HL-60 (cell line): ENCODE measurements around the gene TACC2.

Experiments
- DNase-seq, 2 experiments: peaks; one replicate each; pipeline ENCODE4 v3.0.0-alpha.2; 2010 to 2020; ENCODE audit warnings: low read depth in 1 of 2, low spot score in 1 of 2
- H3K27ac ChIP-seq: fragments of 250-450 bp; sonication (Bioruptor Pico); replicated peaks from 2 replicates; pipeline ENCODE4 v1.5.1; 2020; ENCODE audit warnings: mild to moderate bottlenecking, moderate library complexity
- H3K27me3 ChIP-seq: fragments of 250-450 bp; sonication (Bioruptor Pico); 2 replicates; pipeline ENCODE4 v1.5.1; 2021; ENCODE audit warnings: mild to moderate bottlenecking, moderate library complexity; ENCODE audit not compliant: insufficient read depth, poor library complexity, severe bottlenecking
- H3K4me3 ChIP-seq: replicated peaks from 2 replicates; pipeline ENCODE4 v1.5.1; 2011; ENCODE audit warnings: mild to moderate bottlenecking, control low read depth, low read length; ENCODE audit not compliant: insufficient read depth
- GABPA ChIP-seq: IDR thresholded peaks from 2 replicates; pipeline ENCODE4 v1.6.1; 2012; ENCODE audit warnings: low read depth
- POLR2AphosphoS5 ChIP-seq: IDR thresholded peaks from 2 replicates; pipeline ENCODE4 v1.6.1; 2012; ENCODE audit warnings: low read depth
- REST ChIP-seq: IDR thresholded peaks from 2 replicates; pipeline ENCODE4 v1.6.1; 2012; ENCODE audit warnings: low read depth; ENCODE audit not compliant: insufficient replicate concordance
- SPI1 ChIP-seq: IDR thresholded peaks from 2 replicates; pipeline ENCODE4 v1.6.1; 2012; ENCODE audit warnings: low read depth, mild to moderate bottlenecking, borderline replicate concordance
- TF ChIP-seq, protein P1 (sequence below): IDR thresholded peaks from one replicate; pipeline ENCODE4 v1.5.1; 2011; ENCODE audit warnings: low read length, control low read depth, inconsistent platforms; ENCODE audit not compliant: insufficient read depth

TACC2 gene

DNA sequence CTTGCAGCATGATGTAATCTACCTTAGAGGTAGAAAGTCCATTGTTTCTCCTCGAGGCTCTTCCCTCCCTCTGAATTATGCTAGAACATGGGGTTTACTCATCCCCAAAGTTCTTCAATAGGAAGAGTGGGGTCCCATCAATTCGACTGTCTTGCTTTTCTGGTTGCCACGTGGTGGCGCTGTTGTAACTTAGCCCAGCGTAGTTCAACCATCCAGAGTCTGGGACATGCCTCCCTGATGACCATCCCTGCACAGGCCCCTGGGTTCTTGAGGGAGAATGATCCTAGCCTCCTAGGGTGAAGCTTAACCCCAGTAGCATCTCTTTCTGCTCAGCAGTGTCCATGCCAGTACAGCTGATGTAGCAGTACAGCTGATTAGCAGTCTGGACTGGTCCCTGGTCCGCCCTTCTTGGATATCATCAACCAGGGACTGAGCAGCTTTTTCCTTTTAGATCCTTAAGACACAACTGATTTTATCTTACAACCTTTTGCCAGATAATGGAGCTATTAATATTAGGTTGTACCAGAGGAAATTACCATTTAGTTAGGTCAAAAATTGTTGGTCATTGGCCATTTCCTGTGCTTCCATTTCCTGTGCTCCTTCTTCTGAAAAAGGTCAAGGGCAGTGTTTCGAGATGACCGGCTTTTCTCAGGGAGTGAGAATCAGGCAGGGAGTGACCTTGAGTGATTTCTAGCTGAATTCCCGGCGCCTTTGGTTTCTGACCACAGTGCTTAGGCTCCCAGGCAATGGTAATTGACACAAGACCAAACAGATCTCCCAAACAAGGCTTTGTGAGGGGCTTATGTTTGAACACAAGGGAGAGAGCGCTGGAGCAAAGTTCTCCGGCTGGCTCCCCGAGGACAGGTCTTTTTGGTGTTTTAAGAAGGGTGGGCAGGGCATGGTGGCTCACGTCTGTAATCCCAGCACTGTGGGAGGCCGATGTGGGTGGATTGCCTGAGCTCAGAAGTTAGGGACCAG lies 65.4 kb downstream of the TACC2 start:
- DNase-seq = no peak
- Histone ChIP-seq H3K27me3 (no peaks in the 10 kb centered on the region), H3K4me3 (no peak overlapping the region), H3K27ac (no peak overlapping the region)
- TF ChIP-seq, protein P1, sequence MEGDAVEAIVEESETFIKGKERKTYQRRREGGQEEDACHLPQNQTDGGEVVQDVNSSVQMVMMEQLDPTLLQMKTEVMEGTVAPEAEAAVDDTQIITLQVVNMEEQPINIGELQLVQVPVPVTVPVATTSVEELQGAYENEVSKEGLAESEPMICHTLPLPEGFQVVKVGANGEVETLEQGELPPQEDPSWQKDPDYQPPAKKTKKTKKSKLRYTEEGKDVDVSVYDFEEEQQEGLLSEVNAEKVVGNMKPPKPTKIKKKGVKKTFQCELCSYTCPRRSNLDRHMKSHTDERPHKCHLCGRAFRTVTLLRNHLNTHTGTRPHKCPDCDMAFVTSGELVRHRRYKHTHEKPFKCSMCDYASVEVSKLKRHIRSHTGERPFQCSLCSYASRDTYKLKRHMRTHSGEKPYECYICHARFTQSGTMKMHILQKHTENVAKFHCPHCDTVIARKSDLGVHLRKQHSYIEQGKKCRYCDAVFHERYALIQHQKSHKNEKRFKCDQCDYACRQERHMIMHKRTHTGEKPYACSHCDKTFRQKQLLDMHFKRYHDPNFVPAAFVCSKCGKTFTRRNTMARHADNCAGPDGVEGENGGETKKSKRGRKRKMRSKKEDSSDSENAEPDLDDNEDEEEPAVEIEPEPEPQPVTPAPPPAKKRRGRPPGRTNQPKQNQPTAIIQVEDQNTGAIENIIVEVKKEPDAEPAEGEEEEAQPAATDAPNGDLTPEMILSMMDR = no peak
- TF ChIP-seq GABPA (no peak), POLR2AphosphoS5 (no peak), REST (no peak), SPI1 (no peak)

- TF ChIP-seq REST (no peak), POLR2AphosphoS5 (no peak), SPI1 (no peak), GABPA (no peak)
- TF ChIP-seq, protein P1 = no peak
- no peak overlapping the region for H3K4me3 ChIP-seq
- no peak for DNase-seq
- H3K27me3 ChIP-seq = no peaks in the 10 kb centered on the region
- no peak overlapping the region for H3K27ac ChIP-seq
Observed at GRCh38 chr10:122055252-122055651, 66.3 kb downstream of the TACC2 start.

GRCh38 chr10:122056431-122057094 lies 67.6 kb downstream of the TACC2 start:
- TF ChIP-seq, protein P1 = no peak
- TF ChIP-seq GABPA (no peak), POLR2AphosphoS5 (no peak), REST (no peak), SPI1 (no peak)
- H3K27me3 ChIP-seq = no peaks in the 10 kb centered on the region
- DNase-seq = no peak
- H3K4me3 ChIP-seq = no peak overlapping the region
- H3K27ac ChIP-seq = no peak overlapping the region
